ENCODE data around the gene RPUSD4. TPM values are rescaled to one million over a fixed set of nuclear protein-coding genes. Genes with fewer than 3 reads are reported as not detected.

Gene RPUSD4
- total RNA-seq, 1 donor from 2014 or later = 46.7 TPM

DNA sequence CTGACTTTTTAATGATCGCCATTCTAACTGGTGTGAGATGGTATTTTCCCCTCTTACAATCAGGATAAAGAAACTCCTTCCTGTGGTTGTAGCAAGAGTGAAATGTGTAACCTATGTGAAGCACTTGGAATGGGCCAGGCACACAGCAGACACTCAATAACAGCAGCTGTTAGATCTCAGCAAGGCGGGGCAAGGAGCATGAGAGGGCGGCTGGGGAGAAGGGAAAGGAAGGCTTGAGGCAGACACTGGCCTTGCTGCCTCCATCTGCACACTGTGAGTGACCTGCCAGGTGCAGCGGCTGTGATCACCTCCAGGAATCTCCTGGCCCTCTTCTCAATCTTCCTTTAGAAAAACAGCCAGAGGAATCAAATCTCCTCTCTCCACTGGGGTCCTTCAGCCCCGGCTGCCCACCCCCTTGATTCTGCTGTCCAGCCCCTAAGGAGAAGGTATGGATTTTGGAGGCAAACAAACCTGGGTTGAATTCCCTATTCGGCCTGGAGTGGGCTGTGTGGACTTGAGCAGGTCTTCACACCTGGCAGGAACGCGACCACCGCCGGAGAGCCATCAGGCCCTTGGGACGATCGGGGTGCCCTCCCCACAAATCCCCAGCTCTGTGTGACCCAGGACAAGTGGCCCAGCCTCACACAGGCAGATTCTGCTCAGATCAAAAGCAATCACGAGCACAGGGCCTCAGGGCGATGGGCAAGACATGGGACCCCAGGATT, 49.0 kb downstream of the RPUSD4 start:
- H3F3A ChIP-seq (ENCODE audit: low read depth) = peaks cover 64% of the 10 kb centered on the region
- H3K4me2 ChIP-seq = peak overlapping the region; percentile 74
- H3K27ac ChIP-seq = no peak overlapping the region
- no peak overlapping the region for H3K4me3 ChIP-seq
- Mint-ChIP-seq H3K27me3 (ENCODE audit: insufficient read depth, low read depth) (peaks cover 2% of the 10 kb centered on the region), H3K27ac (peak overlapping the region; percentile 93), H3K36me3 (no peaks in the 10 kb centered on the region), H3K4me3 (peak overlapping the region; percentile 53), H3K9me3 (peaks cover 2% of the 10 kb centered on the region), H3K4me1 (peaks cover 51% of the 10 kb centered on the region)
- no peak overlapping the region for H2AFZ ChIP-seq (replicated peaks)
- no peaks in the 10 kb centered on the region for H3K36me3 ChIP-seq
- no peaks in the 10 kb centered on the region for H3K9me3 ChIP-seq (ENCODE audit: low read depth)
- no peak for TF ChIP-seq EZH2phosphoT487 (IDR thresholded peaks at IDR 0.05)
- TF ChIP-seq, protein P1, sequence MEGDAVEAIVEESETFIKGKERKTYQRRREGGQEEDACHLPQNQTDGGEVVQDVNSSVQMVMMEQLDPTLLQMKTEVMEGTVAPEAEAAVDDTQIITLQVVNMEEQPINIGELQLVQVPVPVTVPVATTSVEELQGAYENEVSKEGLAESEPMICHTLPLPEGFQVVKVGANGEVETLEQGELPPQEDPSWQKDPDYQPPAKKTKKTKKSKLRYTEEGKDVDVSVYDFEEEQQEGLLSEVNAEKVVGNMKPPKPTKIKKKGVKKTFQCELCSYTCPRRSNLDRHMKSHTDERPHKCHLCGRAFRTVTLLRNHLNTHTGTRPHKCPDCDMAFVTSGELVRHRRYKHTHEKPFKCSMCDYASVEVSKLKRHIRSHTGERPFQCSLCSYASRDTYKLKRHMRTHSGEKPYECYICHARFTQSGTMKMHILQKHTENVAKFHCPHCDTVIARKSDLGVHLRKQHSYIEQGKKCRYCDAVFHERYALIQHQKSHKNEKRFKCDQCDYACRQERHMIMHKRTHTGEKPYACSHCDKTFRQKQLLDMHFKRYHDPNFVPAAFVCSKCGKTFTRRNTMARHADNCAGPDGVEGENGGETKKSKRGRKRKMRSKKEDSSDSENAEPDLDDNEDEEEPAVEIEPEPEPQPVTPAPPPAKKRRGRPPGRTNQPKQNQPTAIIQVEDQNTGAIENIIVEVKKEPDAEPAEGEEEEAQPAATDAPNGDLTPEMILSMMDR (IDR thresholded peaks at IDR 0.05) = no peak
- TF ChIP-seq EZH2 (IDR thresholded peaks at IDR 0.05) = no peak
- H3K4me1 ChIP-seq = peaks cover 76% of the 10 kb centered on the region
- no peak for DNase-seq (ENCODE audit: low spot score)
- H4K20me1 ChIP-seq (ENCODE audit: low read depth) = peaks cover 9% of the 10 kb centered on the region
- no peaks in the 10 kb centered on the region for H3K27me3 ChIP-seq
- no peak overlapping the region for H3K9ac ChIP-seq
- H3K79me2 ChIP-seq (ENCODE audit: low read depth) = no peaks in the 10 kb centered on the region

DNA sequence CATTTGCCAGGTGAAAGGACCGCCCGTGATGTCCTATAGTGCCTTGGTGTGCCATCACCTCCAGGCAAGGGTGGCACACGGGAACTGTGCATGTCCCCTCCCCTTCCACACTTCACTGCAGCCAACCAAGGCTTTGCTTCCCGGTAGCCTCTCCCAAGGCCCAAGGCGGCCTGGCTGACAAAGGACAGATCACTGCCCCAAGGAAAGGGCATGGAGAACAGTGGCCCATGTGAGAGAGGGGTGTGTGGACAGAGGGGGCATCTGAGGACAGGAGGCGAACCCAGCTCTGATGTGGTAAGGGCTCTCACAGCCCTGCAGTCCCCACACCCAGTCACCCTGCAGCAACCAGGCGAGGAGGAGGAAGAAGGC, 50.4 kb downstream of the RPUSD4 start:
- Mint-ChIP-seq H3K27me3 (ENCODE audit: insufficient read depth, low read depth) (peaks cover 5% of the 10 kb centered on the region), H3K4me1 (peaks cover 44% of the 10 kb centered on the region), H3K27ac (peak overlapping the region; percentile 88), H3K36me3 (no peaks in the 10 kb centered on the region), H3K9me3 (peaks cover 2% of the 10 kb centered on the region), H3K4me3 (peak overlapping the region; percentile 67)
- H3K4me3 ChIP-seq = no peak overlapping the region
- peaks cover 9% of the 10 kb centered on the region for H4K20me1 ChIP-seq (ENCODE audit: low read depth)
- peak overlapping the region; percentile 63 for H3K4me2 ChIP-seq
- no peaks in the 10 kb centered on the region for H3K27me3 ChIP-seq
- peaks cover 66% of the 10 kb centered on the region for H3F3A ChIP-seq (ENCODE audit: low read depth)
- no peaks in the 10 kb centered on the region for H3K9me3 ChIP-seq (ENCODE audit: low read depth)
- no peak overlapping the region for H2AFZ ChIP-seq (replicated peaks)
- no peak overlapping the region for H3K27ac ChIP-seq
- no peak for DNase-seq (ENCODE audit: low spot score)
- TF ChIP-seq EZH2phosphoT487 (IDR thresholded peaks at IDR 0.05) = no peak
- no peak for TF ChIP-seq EZH2 (IDR thresholded peaks at IDR 0.05)
- TF ChIP-seq, protein P1 (IDR thresholded peaks at IDR 0.05) = no peak
- H3K36me3 ChIP-seq = no peaks in the 10 kb centered on the region
- no peaks in the 10 kb centered on the region for H3K79me2 ChIP-seq (ENCODE audit: low read depth)
- peaks cover 75% of the 10 kb centered on the region for H3K4me1 ChIP-seq
- H3K9ac ChIP-seq = no peak overlapping the region

DNA sequence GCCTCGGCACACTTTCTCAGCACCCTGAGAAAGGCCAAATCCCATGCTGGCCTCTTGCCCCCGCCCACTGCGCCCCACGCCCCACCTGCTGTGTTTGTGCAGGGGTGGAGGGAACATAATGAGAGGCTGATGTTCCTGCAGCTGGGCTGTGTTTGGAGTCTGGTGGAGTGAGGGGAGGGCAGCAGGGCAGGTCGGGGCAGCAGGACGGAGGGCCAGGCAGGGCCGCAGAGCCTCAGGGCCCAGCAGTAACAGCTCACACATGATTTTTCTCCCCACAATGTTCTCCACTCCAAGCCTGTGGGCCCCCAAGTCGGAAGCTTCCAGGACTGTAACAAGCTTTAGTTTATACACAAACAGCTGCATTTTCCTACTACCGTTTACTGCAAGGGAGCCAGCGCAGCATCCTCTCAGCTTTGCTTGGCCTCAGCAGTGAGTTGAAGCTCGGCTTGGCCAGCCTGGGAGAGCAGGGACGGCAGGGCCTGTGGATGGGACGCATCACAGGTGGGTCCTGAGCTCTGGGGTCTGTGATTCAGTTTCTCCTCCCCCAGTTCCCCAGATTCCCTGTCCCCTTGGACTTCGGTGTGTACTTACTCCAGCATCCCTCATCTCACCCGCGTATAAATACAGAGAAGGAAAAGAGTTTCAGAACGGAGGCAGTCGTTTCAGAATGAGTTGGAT, 51.0 kb downstream of the RPUSD4 start:
- Histone ChIP-seq H3F3A (ENCODE audit: low read depth) (peaks cover 66% of the 10 kb centered on the region), H3K4me1 (peaks cover 72% of the 10 kb centered on the region), H3K4me2 (peak overlapping the region; percentile 63), H3K79me2 (ENCODE audit: low read depth) (no peaks in the 10 kb centered on the region), H3K4me3 (no peak overlapping the region), H3K36me3 (no peaks in the 10 kb centered on the region), H3K9me3 (ENCODE audit: low read depth) (no peaks in the 10 kb centered on the region), H3K27ac (no peak overlapping the region), H4K20me1 (ENCODE audit: low read depth) (peaks cover 9% of the 10 kb centered on the region), H3K9ac (no peak overlapping the region), H3K27me3 (no peaks in the 10 kb centered on the region), H2AFZ (replicated peaks) (no peak overlapping the region)
- DNase-seq (ENCODE audit: low spot score) = peak; percentile 29
- peaks cover 42% of the 10 kb centered on the region for H3K4me1 Mint-ChIP-seq
- H3K27ac Mint-ChIP-seq = peak overlapping the region; percentile 88
- peak overlapping the region; percentile 67 for H3K4me3 Mint-ChIP-seq
- no peak for TF ChIP-seq EZH2phosphoT487 (IDR thresholded peaks at IDR 0.05)
- no peak for TF ChIP-seq EZH2 (IDR thresholded peaks at IDR 0.05)
- TF ChIP-seq, protein P1 (IDR thresholded peaks at IDR 0.05) = no peak
- H3K36me3 Mint-ChIP-seq = no peaks in the 10 kb centered on the region
- peaks cover 8% of the 10 kb centered on the region for H3K27me3 Mint-ChIP-seq (ENCODE audit: insufficient read depth, low read depth)
- peaks cover 2% of the 10 kb centered on the region for H3K9me3 Mint-ChIP-seq
